Endothelial cell of umbilical vein (primary cell): ENCODE results near the gene CDCA7L.

Experiments used
- CTCF ChIP-seq, 2 donors: IDR thresholded peaks; 1 replicate in 1 of 2; 2 replicates in 1 of 2; pipeline ENCODE4 v1.5.1; 2011; ENCODE audit warnings: low read length in 2 of 2, mild to moderate bottlenecking in 2 of 2, moderate library complexity in 2 of 2, control low read depth in 1 of 2, inconsistent platforms in 1 of 2, low read depth in 1 of 2; ENCODE audit not compliant: insufficient read depth in 1 of 2; ENCODE audit errors: extremely low read depth in 1 of 2
- EZH2 ChIP-seq: IDR thresholded peaks from 2 replicates; pipeline ENCODE4 v1.6.1; 2012; ENCODE audit warnings: borderline replicate concordance, low read depth, mild to moderate bottlenecking, moderate library complexity, low read length, inconsistent platforms; ENCODE audit not compliant: severe bottlenecking
- FOS ChIP-seq: IDR thresholded peaks from 2 replicates; pipeline ENCODE4 v1.6.1; 2011; ENCODE audit warnings: mild to moderate bottlenecking, low read length, moderate library complexity, borderline replicate concordance; ENCODE audit not compliant: insufficient read depth
- GATA2 ChIP-seq: IDR thresholded peaks from 2 replicates; pipeline ENCODE4 v1.7.0; 2011; ENCODE audit warnings: low read depth, mild to moderate bottlenecking, moderate library complexity, mixed read lengths, low read length; ENCODE audit not compliant: insufficient read length, insufficient read depth
- JUN ChIP-seq: IDR thresholded peaks from 2 replicates; pipeline ENCODE4 v1.6.1; 2011; ENCODE audit warnings: borderline replicate concordance, low read depth; ENCODE audit not compliant: insufficient read length, insufficient read depth
- MAX ChIP-seq: IDR thresholded peaks from 2 replicates; pipeline ENCODE4 v1.6.1; 2011; ENCODE audit not compliant: insufficient read depth, insufficient read length
- MYC ChIP-seq: IDR thresholded peaks from one replicate; pipeline ENCODE4 v1.6.1; 2011; ENCODE audit warnings: mild to moderate bottlenecking, low read depth, low read length
- POLR2A ChIP-seq: IDR thresholded peaks from 2 replicates; pipeline ENCODE4 v1.6.1; 2012; ENCODE audit warnings: low read depth, mild to moderate bottlenecking, control low read depth, low read length
- POLR2AphosphoS5 ChIP-seq: IDR thresholded peaks from 2 replicates; pipeline ENCODE4 v1.6.1; 2012; ENCODE audit warnings: low read depth, mild to moderate bottlenecking, control low read depth, low read length, moderate library complexity; ENCODE audit not compliant: insufficient read depth

GRCh38 chr7:21902240-21902639 is 43.5 kb downstream of the CDCA7L start:
- TF ChIP-seq CTCF (IDR thresholded peaks at IDR 0.05; ENCODE audit: extremely low read depth in 1 of 2, insufficient read depth in 1 of 2, low read depth in 1 of 2, low read length in 2 of 2) (no peak), POLR2AphosphoS5 (no peak), POLR2A (no peak), MAX (no peak), FOS (no peak), MYC (no peak), GATA2 (no peak), EZH2 (no peak), JUN (no peak)
